Thyroid gland (tissue), 4 donors: ENCODE measurements around the gene ZNF189.

Source experiments
- CTCF ChIP-seq, 6 experiments: fragments of 200-600 bp in 3 of 6; fragments of 450-650 bp in 3 of 6; sonication (generic) in 3 of 6; IDR thresholded peaks; one replicate each; pipeline ENCODE4 v1.5.1; 2016 to 2019; ENCODE audit warnings: antibody characterized with exemption in 6 of 6, mild to moderate bottlenecking in 2 of 6, inconsistent platforms in 1 of 6, moderate library complexity in 1 of 6
- POLR2A ChIP-seq, 2 donors: fragments of 450-650 bp; IDR thresholded peaks; one replicate each; pipeline ENCODE4 v1.6.1; 2017; ENCODE audit warnings: antibody characterized with exemption in 2 of 2, mild to moderate bottlenecking in 2 of 2, moderate library complexity in 1 of 2

DNA sequence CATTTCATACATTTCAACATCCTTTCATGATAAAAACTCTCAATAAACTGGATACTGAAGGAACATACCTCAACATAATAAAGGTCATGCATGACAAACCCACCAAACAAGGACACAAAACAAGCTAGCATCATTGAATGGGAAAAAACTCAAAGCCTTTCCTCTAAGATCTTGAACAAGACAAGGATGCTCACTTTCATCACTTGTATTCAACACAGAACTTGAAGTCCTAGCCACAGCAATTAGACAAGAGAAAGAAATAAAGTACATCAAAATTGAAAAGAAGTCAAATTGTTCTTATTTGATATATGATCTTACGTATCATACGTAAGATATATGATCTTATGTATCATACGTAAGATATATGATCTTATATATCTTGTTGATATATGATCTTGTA is 5.5 kb upstream of the ZNF189 start:
- no peak for TF ChIP-seq CTCF (IDR thresholded peaks at IDR 0.05)
- TF ChIP-seq POLR2A (IDR thresholded peaks at IDR 0.05) = no peak
